SU-DHL-6 (cell line): Measurements from ENCODE around the gene HMGCR.

Experiments
- H2AFZ ChIP-seq: fragments of 200-600 bp; sonication (generic); 2 replicates; pipeline ENCODE4 v1.6.1; 2014; ENCODE audit warnings: low read depth, mild to moderate bottlenecking, moderate library complexity, mixed read lengths, antibody characterized with exemption, low read length; ENCODE audit not compliant: severe bottlenecking
- H3F3A ChIP-seq: fragments of 200-600 bp; shearing (Covaris generic); 2 replicates; pipeline ENCODE4 v1.6.0; 2016; ENCODE audit warnings: antibody characterized with exemption, mild to moderate bottlenecking; ENCODE audit not compliant: insufficient read depth
- H3K27ac ChIP-seq: fragments of 200-600 bp; sonication (generic); 2 replicates; pipeline ENCODE4 v1.5.1; 2016; ENCODE audit warnings: low read depth, mild to moderate bottlenecking, low read length, moderate library complexity, mixed read lengths
- H3K27me3 ChIP-seq: fragments of 200-600 bp; sonication (generic), shearing (Covaris generic); 2 replicates; pipeline ENCODE4 v1.6.0; 2014; ENCODE audit warnings: mild to moderate bottlenecking, low read length
- H3K36me3 ChIP-seq: fragments of 200-600 bp; sonication (generic); 2 replicates; pipeline ENCODE4 v1.6.1; 2014; ENCODE audit warnings: mild to moderate bottlenecking, low read length, mixed read lengths
- H3K4me2 ChIP-seq: fragments of 300-600, 200-600 bp; shearing (Covaris generic), sonication (generic); 2 replicates; pipeline ENCODE4 v1.6.0; 2014; ENCODE audit warnings: low read length, low read depth, mild to moderate bottlenecking; ENCODE audit not compliant: poor library complexity, severe bottlenecking
- H3K4me3 ChIP-seq: fragments of 200-600 bp; sonication (generic); 2 replicates; pipeline ENCODE4 v1.5.1; 2014; ENCODE audit warnings: antibody characterized with exemption, low read length, mild to moderate bottlenecking, mixed read lengths; ENCODE audit not compliant: insufficient read depth, poor library complexity, severe bottlenecking
- H3K79me2 ChIP-seq: fragments of 200-600 bp; sonication (generic); 2 replicates; pipeline ENCODE4 v1.6.1; 2014; ENCODE audit warnings: mild to moderate bottlenecking, low read length, moderate library complexity; ENCODE audit not compliant: insufficient read depth
- H3K9ac ChIP-seq: fragments of 200-600 bp; sonication (generic); 2 replicates; pipeline ENCODE4 v1.7.0; 2014; ENCODE audit warnings: mild to moderate bottlenecking, low read length
- H3K9me2 ChIP-seq: fragments of 200-600 bp; sonication (generic); replicated peaks from 2 replicates; pipeline ENCODE4 v1.6.1; 2014; ENCODE audit warnings: low read length; ENCODE audit not compliant: insufficient read depth
- H3K9me3 ChIP-seq: fragments of 200-600 bp; sonication (generic); 2 replicates; pipeline ENCODE4 v1.6.1; 2014; ENCODE audit warnings: low read length, mixed read lengths; ENCODE audit not compliant: insufficient read depth
- H4K20me1 ChIP-seq: fragments of 200-600 bp; sonication (generic); 2 replicates; pipeline ENCODE4 v1.6.1; 2014; ENCODE audit warnings: low read depth, mild to moderate bottlenecking, antibody characterized with exemption, low read length, moderate library complexity, mixed read lengths
- EZH2phosphoT487 ChIP-seq: fragments of 200-600 bp; sonication (generic), shearing (Covaris generic); conservative IDR thresholded peaks from 2 replicates; pipeline ENCODE4 v1.6.1; 2018; ENCODE audit warnings: mild to moderate bottlenecking, antibody characterized with exemption, low read length, moderate library complexity, mixed read lengths
- TF ChIP-seq, protein P1 (sequence below): fragments of 200-600 bp; sonication (generic); IDR thresholded peaks from one replicate; pipeline ENCODE4 v1.5.1; 2017; ENCODE audit warnings: antibody characterized with exemption, mild to moderate bottlenecking, low read length, moderate library complexity; ENCODE audit not compliant: insufficient read depth, poor library complexity, severe bottlenecking

The HMGCR gene

DNA sequence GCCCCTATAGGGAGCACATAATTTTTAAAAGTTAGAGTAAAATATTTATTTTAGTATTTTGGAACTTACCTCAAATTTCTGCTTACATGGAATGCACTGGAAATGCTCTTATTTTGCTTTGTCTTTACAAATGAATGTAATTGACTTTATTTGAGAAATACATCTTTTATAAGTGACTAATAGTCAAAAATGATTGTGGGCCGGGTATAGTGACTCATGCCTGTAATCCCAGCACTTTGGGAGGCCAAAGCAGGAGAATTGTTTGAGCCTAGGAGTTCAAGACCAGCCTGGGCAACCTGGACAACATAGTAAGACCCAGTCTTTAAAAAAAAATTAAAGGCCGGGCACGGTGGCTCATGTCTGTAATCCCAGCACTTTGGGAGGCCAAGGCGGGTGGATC, 5.8 kb downstream of the HMGCR start:
- Histone ChIP-seq H3K27ac (no peak overlapping the region), H3K79me2 (peaks cover 69% of the 10 kb centered on the region), H2AFZ (no peak overlapping the region), H3K9ac (no peak overlapping the region), H3K9me2 (no peaks in the 10 kb centered on the region), H4K20me1 (peaks cover 59% of the 10 kb centered on the region), H3K27me3 (no peaks in the 10 kb centered on the region), H3K9me3 (no peaks in the 10 kb centered on the region), H3F3A (no peaks in the 10 kb centered on the region; the same call in 1 of the 2 replicates), H3K4me3 (no peak overlapping the region), H3K36me3 (peaks cover 62% of the 10 kb centered on the region), H3K4me2 (no peak overlapping the region)
- no peak for TF ChIP-seq EZH2phosphoT487
- TF ChIP-seq, protein P1, sequence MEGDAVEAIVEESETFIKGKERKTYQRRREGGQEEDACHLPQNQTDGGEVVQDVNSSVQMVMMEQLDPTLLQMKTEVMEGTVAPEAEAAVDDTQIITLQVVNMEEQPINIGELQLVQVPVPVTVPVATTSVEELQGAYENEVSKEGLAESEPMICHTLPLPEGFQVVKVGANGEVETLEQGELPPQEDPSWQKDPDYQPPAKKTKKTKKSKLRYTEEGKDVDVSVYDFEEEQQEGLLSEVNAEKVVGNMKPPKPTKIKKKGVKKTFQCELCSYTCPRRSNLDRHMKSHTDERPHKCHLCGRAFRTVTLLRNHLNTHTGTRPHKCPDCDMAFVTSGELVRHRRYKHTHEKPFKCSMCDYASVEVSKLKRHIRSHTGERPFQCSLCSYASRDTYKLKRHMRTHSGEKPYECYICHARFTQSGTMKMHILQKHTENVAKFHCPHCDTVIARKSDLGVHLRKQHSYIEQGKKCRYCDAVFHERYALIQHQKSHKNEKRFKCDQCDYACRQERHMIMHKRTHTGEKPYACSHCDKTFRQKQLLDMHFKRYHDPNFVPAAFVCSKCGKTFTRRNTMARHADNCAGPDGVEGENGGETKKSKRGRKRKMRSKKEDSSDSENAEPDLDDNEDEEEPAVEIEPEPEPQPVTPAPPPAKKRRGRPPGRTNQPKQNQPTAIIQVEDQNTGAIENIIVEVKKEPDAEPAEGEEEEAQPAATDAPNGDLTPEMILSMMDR, result no peak

DNA sequence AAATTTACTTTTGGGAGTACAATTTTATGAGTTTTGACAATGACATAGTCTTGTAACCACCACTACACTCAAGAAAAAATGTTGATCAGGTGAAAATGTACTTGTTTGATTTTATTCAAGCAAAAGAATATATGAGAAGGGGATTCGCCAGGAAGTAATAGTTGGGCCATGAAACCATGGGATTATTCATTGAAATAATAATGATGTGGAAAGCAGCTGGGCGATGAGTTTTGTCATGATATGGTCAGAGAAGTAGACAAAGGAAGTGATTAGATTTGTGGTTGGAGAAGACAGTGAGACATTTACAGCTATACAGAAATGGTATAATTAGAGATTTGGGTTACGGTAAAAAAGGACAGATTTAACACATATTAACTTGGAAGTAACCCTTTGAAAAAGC, 11.2 kb downstream of the HMGCR start:
- H3K79me2 ChIP-seq, result peaks cover 23% of the 10 kb centered on the region
- no peak overlapping the region for H3K4me2 ChIP-seq
- no peaks in the 10 kb centered on the region; the same call in 1 of the 2 replicates for H3F3A ChIP-seq
- H3K4me3 ChIP-seq, result no peak overlapping the region
- H3K9me3 ChIP-seq, result no peaks in the 10 kb centered on the region
- no peaks in the 10 kb centered on the region for H3K27me3 ChIP-seq
- H2AFZ ChIP-seq, result no peak overlapping the region
- TF ChIP-seq, protein P1, result no peak
- TF ChIP-seq EZH2phosphoT487, result no peak
- H3K36me3 ChIP-seq, result peaks cover 92% of the 10 kb centered on the region
- H3K9me2 ChIP-seq, result no peaks in the 10 kb centered on the region
- no peak overlapping the region for H3K27ac ChIP-seq
- peaks cover 22% of the 10 kb centered on the region for H4K20me1 ChIP-seq
- H3K9ac ChIP-seq, result no peak overlapping the region

DNA sequence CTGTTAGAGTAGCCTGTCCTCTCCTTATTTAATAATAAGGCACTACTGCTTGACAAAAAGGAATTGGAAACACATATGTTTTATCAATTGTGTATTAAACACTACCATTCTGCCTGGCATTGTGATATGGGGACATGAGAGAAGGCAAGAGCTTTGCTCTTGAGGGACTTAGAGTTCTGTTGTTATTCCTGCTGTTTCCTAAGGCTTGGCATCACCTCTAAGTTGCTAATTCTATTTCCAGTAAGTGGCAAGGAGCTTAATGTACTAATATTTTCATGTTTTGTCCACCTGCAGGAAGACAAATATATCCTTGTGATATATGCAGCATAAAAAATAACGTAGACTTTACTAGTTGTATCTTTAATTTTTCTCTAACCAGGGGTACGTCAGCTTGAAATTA, 12.6 kb downstream of the HMGCR start:
- no peaks in the 10 kb centered on the region for H3K9me3 ChIP-seq
- peaks cover 18% of the 10 kb centered on the region; the same call in 1 of the 2 replicates for H4K20me1 ChIP-seq
- no peak overlapping the region for H3K4me2 ChIP-seq
- H3K9me2 ChIP-seq, result no peaks in the 10 kb centered on the region
- H3K36me3 ChIP-seq, result peaks cover 91% of the 10 kb centered on the region
- no peak overlapping the region for H3K27ac ChIP-seq
- no peak overlapping the region for H2AFZ ChIP-seq
- H3K79me2 ChIP-seq, result peaks cover 10% of the 10 kb centered on the region; the same call in 1 of the 2 replicates
- no peak for TF ChIP-seq EZH2phosphoT487
- TF ChIP-seq, protein P1, result no peak
- H3K27me3 ChIP-seq, result no peaks in the 10 kb centered on the region
- no peak overlapping the region for H3K9ac ChIP-seq
- H3K4me3 ChIP-seq, result no peak overlapping the region
- H3F3A ChIP-seq, result peaks cover 10% of the 10 kb centered on the region; the same call in 1 of the 2 replicates
